Endodermal cell (in vitro differentiated cells): ENCODE results near the gene NLE1. TPM values are rescaled to one million over a fixed set of nuclear protein-coding genes. Genes with fewer than 3 reads are reported as not detected.

Source experiments
- DNase-seq: peaks from one replicate; pipeline ENCODE4 v3.0.0-alpha.2; 2017
- H3K27ac ChIP-seq: 2 replicates; pipeline ENCODE4 v1.5.1; 2013; ENCODE audit warnings: mild to moderate bottlenecking, low read depth, low read length, moderate library complexity
- H3K27me3 ChIP-seq: 2 replicates; pipeline ENCODE4 v1.6.1; 2013; ENCODE audit warnings: mild to moderate bottlenecking, low read length, moderate library complexity; ENCODE audit not compliant: insufficient read depth, control insufficient read depth, poor library complexity, severe bottlenecking
- H3K36me3 ChIP-seq: 2 replicates; pipeline ENCODE4 v1.7.0; 2013; ENCODE audit warnings: mild to moderate bottlenecking, low read length, moderate library complexity; ENCODE audit not compliant: control insufficient read depth, insufficient read depth
- H3K4me1 ChIP-seq: one replicate; pipeline ENCODE4 v1.7.0; 2013; ENCODE audit warnings: low read length; ENCODE audit not compliant: control insufficient read depth, insufficient read depth
- H3K4me3 ChIP-seq: 2 replicates; pipeline ENCODE4 v1.5.1; 2013; ENCODE audit warnings: mild to moderate bottlenecking, low read length, moderate library complexity
- H3K9ac ChIP-seq: 2 replicates; pipeline ENCODE4 v1.6.1; 2013; ENCODE audit warnings: mild to moderate bottlenecking, low read length, moderate library complexity; ENCODE audit not compliant: poor library complexity, severe bottlenecking; ENCODE audit errors: extremely low read depth
- H3K9me3 ChIP-seq: 2 replicates; pipeline ENCODE4 v1.6.1; 2013; ENCODE audit warnings: mild to moderate bottlenecking, low read length, moderate library complexity; ENCODE audit not compliant: control insufficient read depth
- H3K27ac Mint-ChIP-seq: 2 replicates; pipeline ENCODE4 v1.8.0; 2020; ENCODE audit warnings: mixed read lengths
- H3K27me3 Mint-ChIP-seq: 2 replicates; pipeline ENCODE4 v1.8.0; 2021; ENCODE audit warnings: mild to moderate bottlenecking, mixed read lengths; ENCODE audit not compliant: insufficient read depth
- H3K36me3 Mint-ChIP-seq: 2 replicates; pipeline ENCODE4 v1.8.0; 2020; ENCODE audit warnings: low read depth, mixed read lengths
- H3K4me1 Mint-ChIP-seq: 2 replicates; pipeline ENCODE4 v1.8.0; 2020; ENCODE audit warnings: mixed read lengths
- H3K4me3 Mint-ChIP-seq: 2 replicates; pipeline ENCODE4 v1.8.0; 2020; ENCODE audit warnings: mild to moderate bottlenecking, moderate library complexity, mixed read lengths
- H3K9me3 Mint-ChIP-seq: 2 replicates; pipeline ENCODE4 v1.8.0; 2020; ENCODE audit warnings: mild to moderate bottlenecking, mixed read lengths
- WGBS, 2 experiments: methylation state at CpG; one replicate each; pipeline versions ENCODE4 v1.1.5 to v1.1.7; 2013; ENCODE audit warnings: missing lambda C conversion rate in 2 of 2, mixed read lengths in 1 of 2; ENCODE audit not compliant: insufficient coverage in 1 of 2, insufficient read length in 1 of 2; 5-methylcytosine and 5-hydroxymethylcytosine counted together
- total RNA-seq, 2 donors: library from RNA; stranded (reverse); fragmentation: NEBNext Ultra II Directional in 1 of 2; extraction: Animal tissue kit (Norgen Biotek cat#: 25700) in 1 of 2; gene quantifications; 2 replicates in 1 of 2; 3 replicates in 1 of 2; pipeline ENCODE4 v1.2.1, GENCODE V29; 2021
- TF ChIP-seq, protein P1 (sequence below): fragments of 200-600 bp; sonication (generic); conservative IDR thresholded peaks from 2 replicates; pipeline ENCODE4 v1.5.0; 2021; ENCODE audit warnings: antibody characterized with exemption, mild to moderate bottlenecking

NLE1 gene
- total RNA-seq, 2 donors from 2014 or later: 20.7 to 26.9 TPM

DNA sequence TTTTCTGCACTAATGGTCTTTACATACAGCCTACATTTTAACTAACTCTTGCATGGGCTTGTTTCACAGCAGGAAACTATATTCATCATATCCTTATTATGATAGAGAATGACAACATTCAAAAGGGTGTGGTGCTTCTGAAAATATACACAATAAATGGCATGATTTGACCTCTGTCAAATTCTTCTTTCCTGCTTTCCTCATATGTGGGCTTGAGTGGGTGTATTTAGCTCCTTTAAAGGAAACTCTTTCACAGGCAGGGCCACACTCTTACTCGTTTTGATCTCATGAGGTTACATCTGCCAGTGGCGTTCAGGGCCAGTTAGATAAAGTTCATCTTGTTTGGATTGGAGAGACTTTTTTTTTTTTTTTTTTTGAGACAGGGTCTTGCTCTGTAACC lies 46.0 kb upstream of the NLE1 start:
- H3K36me3 ChIP-seq: no peaks in the 10 kb centered on the region
- no peak overlapping the region for H3K4me3 Mint-ChIP-seq
- H3K9me3 ChIP-seq: no peaks in the 10 kb centered on the region
- peaks cover 2% of the 10 kb centered on the region for H3K9me3 Mint-ChIP-seq
- TF ChIP-seq, protein P1, sequence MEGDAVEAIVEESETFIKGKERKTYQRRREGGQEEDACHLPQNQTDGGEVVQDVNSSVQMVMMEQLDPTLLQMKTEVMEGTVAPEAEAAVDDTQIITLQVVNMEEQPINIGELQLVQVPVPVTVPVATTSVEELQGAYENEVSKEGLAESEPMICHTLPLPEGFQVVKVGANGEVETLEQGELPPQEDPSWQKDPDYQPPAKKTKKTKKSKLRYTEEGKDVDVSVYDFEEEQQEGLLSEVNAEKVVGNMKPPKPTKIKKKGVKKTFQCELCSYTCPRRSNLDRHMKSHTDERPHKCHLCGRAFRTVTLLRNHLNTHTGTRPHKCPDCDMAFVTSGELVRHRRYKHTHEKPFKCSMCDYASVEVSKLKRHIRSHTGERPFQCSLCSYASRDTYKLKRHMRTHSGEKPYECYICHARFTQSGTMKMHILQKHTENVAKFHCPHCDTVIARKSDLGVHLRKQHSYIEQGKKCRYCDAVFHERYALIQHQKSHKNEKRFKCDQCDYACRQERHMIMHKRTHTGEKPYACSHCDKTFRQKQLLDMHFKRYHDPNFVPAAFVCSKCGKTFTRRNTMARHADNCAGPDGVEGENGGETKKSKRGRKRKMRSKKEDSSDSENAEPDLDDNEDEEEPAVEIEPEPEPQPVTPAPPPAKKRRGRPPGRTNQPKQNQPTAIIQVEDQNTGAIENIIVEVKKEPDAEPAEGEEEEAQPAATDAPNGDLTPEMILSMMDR: no peak
- H3K27me3 ChIP-seq: peaks cover 8% of the 10 kb centered on the region
- no peaks in the 10 kb centered on the region for H3K36me3 Mint-ChIP-seq
- no peak overlapping the region for H3K27ac ChIP-seq
- no peak overlapping the region for H3K9ac ChIP-seq
- no peak overlapping the region for H3K27ac Mint-ChIP-seq
- no peaks in the 10 kb centered on the region for H3K4me1 ChIP-seq
- no peak overlapping the region for H3K4me3 ChIP-seq
- H3K4me1 Mint-ChIP-seq: no peaks in the 10 kb centered on the region
- DNase-seq: no peak
- H3K27me3 Mint-ChIP-seq: no peaks in the 10 kb centered on the region
- WGBS, 2 experiments: 80 to 89% methylated on average over 1 to 2 of the region's 2 CpGs

DNA sequence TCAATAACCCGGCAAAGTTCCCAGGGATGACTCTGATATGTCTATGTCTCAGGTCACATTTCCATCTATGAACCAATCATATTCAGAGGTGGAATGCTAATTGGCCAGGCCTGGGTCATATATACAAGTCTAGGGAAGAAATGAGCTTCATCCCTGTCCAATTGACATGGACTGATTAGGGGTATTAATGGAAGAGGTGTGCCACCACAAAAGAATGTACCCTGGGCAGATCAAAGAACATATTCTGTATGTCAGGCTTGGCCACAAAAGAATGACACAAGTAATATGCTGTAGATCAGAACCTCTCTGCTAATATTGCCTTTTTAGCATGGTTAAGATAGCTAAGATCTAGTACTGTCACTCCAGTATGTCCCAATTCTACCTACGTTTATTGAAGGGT lies 45.4 kb upstream of the NLE1 start:
- Mint-ChIP-seq H3K36me3 (no peaks in the 10 kb centered on the region), H3K9me3 (peaks cover 2% of the 10 kb centered on the region), H3K27me3 (peaks cover 4% of the 10 kb centered on the region), H3K4me1 (no peaks in the 10 kb centered on the region), H3K4me3 (no peak overlapping the region), H3K27ac (no peak overlapping the region)
- Histone ChIP-seq H3K9me3 (no peaks in the 10 kb centered on the region), H3K27me3 (peaks cover 8% of the 10 kb centered on the region), H3K36me3 (no peaks in the 10 kb centered on the region), H3K4me1 (no peaks in the 10 kb centered on the region), H3K9ac (no peak overlapping the region), H3K4me3 (no peak overlapping the region), H3K27ac (no peak overlapping the region)
- DNase-seq: no peak
- WGBS, 2 experiments: 88 to 100% methylated on average over 2 of the region's 2 CpGs
- TF ChIP-seq, protein P1: no peak

DNA sequence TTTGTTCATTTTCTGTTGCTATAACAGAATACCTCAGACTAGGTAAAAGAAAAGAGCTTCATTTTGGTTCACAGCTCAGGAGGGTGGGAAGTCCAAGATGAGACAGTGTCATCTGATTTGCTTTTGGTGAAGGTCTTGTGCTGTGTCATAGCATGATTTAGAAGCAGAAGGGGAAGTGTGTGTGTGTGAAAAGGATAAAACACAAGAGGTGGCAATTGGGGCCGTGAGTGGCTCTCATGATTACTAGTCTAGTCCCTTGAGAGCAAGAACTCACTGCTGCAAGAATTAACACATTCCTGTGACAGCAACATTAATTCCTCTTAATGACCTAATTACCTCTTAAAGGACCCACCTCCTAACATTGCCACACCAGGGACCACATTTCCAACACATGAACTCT lies 43.7 kb upstream of the NLE1 start:
- no peak overlapping the region for H3K27ac Mint-ChIP-seq
- H3K27me3 Mint-ChIP-seq: peaks cover 6% of the 10 kb centered on the region
- no peak overlapping the region for H3K9ac ChIP-seq
- H3K36me3 Mint-ChIP-seq: no peaks in the 10 kb centered on the region
- WGBS, 2 experiments: 92% methylated on average over 1 of the region's 1 CpG; no CpG with 5 or more reads in 1 of the 2 experiments
- peaks cover 8% of the 10 kb centered on the region for H3K27me3 ChIP-seq
- TF ChIP-seq, protein P1: no peak
- no peak overlapping the region for H3K27ac ChIP-seq
- no peaks in the 10 kb centered on the region for H3K4me1 ChIP-seq
- H3K36me3 ChIP-seq: no peaks in the 10 kb centered on the region
- no peak for DNase-seq
- no peaks in the 10 kb centered on the region for H3K4me1 Mint-ChIP-seq
- H3K4me3 ChIP-seq: no peak overlapping the region
- H3K9me3 ChIP-seq: no peaks in the 10 kb centered on the region
- peaks cover 2% of the 10 kb centered on the region for H3K9me3 Mint-ChIP-seq
- no peak overlapping the region for H3K4me3 Mint-ChIP-seq
